ENCODE data around the gene PBLD.

PBLD gene

GRCh38 chr10:68269562-68270290, 63.0 kb downstream of the PBLD start:
- TF ChIP-seq CSRNP3 (CRISPR knock-in tag; IDR thresholded peaks at IDR 0.05) (no peak), ZFP30 (CRISPR knock-in tag; IDR thresholded peaks at IDR 0.05) (no peak), ZC3H10 (CRISPR knock-in tag; IDR thresholded peaks at IDR 0.05) (no peak), ZFP3 (CRISPR knock-in tag; IDR thresholded peaks at IDR 0.05) (no peak), BACH2 (CRISPR knock-in tag; IDR thresholded peaks at IDR 0.05; ENCODE audit: borderline replicate concordance) (no peak), ARNTL (CRISPR knock-in tag; IDR thresholded peaks at IDR 0.05; ENCODE audit: borderline replicate concordance, low read depth) (no peak)
- ATAC-seq, result no peak

GRCh38 chr10:68261132-68261856, 71.4 kb downstream of the PBLD start:
- no peak for ATAC-seq
- TF ChIP-seq BACH2 (CRISPR knock-in tag; IDR thresholded peaks at IDR 0.05; ENCODE audit: borderline replicate concordance) (no peak), TSHZ2 (CRISPR knock-in tag; IDR thresholded peaks at IDR 0.05) (no peak), TCF4 (CRISPR knock-in tag; IDR thresholded peaks at IDR 0.05; ENCODE audit: borderline replicate concordance) (no peak), POU6F1 (CRISPR knock-in tag; IDR thresholded peaks at IDR 0.05; ENCODE audit: borderline replicate concordance, low read depth) (no peak), ARNTL (CRISPR knock-in tag; IDR thresholded peaks at IDR 0.05; ENCODE audit: borderline replicate concordance, low read depth) (no peak), ZC3H10 (CRISPR knock-in tag; IDR thresholded peaks at IDR 0.05) (no peak), ZNF565 (CRISPR knock-in tag; conservative IDR thresholded peaks at IDR 0.05; ENCODE audit: low read depth) (no peak), ZNF8 (CRISPR knock-in tag; IDR thresholded peaks at IDR 0.05) (no peak), ZFP3 (CRISPR knock-in tag; IDR thresholded peaks at IDR 0.05) (no peak), GLIS3 (CRISPR knock-in tag; IDR thresholded peaks at IDR 0.05) (no peak), TOX (CRISPR knock-in tag; IDR thresholded peaks at IDR 0.05; ENCODE audit: borderline replicate concordance) (no peak), SNAI2 (CRISPR knock-in tag; IDR thresholded peaks at IDR 0.05) (no peak), CREB5 (CRISPR knock-in tag; IDR thresholded peaks at IDR 0.05; ENCODE audit: low read depth) (no peak), CSDC2 (CRISPR knock-in tag; IDR thresholded peaks at IDR 0.05) (no peak), ZFP30 (CRISPR knock-in tag; IDR thresholded peaks at IDR 0.05) (no peak), CSRNP3 (CRISPR knock-in tag; IDR thresholded peaks at IDR 0.05) (no peak), RARB (CRISPR knock-in tag; IDR thresholded peaks at IDR 0.05) (no peak), PATZ1 (CRISPR knock-in tag; IDR thresholded peaks at IDR 0.05; ENCODE audit: borderline replicate concordance) (no peak)

Data from SK-N-SH treated with all-trans-retinoic acid at 6 μM for 48 hours (cell line).